ENCODE measurements around the gene DOHH.
"Not testable (repeated sequence)": the region's sequence is repeated elsewhere in the genome, so short reads cannot be mapped to it uniquely, and the experiment has no call there.

Gene DOHH

DNA sequence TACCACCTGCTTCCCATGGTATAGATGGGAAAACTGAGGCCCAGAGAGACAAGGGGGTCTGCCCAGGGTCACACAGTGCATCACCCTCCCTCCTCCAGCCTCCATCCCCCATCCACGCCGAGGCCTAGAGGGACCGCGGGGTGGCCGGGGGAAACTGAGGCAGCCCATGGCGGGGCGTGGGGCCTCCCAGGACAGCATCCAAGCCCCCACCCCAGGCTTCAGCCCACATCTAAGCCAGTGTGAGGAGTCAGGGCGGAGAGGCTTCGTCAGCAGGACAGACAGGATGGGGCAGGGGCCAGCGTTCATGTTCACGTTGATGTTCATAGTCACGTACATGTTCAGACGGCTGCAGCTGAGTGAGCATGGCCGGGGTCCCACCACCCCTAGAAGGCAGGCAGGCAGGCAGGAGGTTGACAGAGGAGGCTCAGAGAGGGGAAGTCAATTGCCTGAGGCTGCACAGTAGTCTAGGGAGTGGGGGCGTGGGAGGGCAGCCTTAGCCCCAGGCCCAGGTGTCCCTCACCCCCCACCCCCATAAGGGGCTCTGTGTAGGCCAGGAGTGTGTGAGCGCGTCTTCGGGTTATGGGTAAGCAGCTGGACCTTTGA, 43.4 kb downstream of the DOHH start:
- no peak for DNase-seq

DNA sequence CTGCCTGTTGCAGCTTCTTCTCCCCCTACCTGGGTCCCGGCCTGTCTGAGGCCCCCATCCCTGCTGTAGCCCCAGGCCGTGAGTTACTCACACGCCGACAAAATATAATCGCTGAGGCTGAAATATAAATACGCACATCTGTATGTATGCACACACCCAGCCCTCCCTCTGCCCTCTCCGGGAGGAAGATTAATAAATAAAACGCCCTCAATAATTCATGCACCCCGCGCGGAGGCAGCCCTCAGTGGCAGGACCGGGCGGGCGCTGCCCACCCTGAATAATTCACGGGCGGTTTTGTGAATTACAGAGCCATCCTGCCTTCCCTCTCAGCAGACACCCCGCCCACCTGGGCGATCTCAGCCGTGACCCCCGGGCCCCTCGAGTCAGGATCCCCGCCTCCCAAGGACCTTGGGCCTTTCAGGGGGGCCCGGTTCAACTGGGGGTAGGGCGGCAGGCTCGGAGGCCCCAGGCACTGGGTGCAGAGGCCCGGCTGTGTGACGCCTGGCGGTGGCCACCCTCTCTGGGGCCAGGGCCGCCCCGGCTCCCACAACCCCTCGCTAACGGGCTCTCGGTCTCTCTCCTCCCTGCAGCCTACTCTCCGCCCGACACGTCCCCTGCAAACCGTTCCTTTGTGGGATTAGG, 44.4 kb downstream of the DOHH start:
- DNase-seq = no peak

DNA sequence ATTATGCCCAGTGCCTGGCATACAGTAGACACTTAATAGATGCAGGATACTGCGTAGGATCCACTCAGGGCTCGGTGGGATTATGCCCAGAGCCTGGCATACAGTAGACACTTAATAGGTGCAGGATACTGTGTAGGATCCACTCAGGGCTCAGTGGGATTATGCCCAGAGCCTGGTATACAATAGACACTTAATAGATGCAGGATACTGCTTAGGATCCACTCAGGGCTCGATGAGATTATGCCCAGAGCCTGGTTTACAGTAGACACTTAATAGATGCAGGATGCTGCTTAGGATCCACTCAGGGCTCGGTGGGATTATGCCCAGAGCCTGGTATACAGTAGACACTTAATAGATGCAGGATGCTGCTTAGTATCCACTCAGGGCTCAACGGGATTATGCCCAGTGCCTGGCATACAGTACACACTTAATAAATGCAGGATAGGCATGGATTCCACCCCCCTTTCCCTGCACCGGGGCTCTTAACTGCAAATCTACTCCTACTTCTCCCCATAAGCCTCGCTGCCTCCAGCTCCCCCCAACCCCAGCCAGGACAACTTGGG, 45.0 kb downstream of the DOHH start:
- no peak for DNase-seq

DNA sequence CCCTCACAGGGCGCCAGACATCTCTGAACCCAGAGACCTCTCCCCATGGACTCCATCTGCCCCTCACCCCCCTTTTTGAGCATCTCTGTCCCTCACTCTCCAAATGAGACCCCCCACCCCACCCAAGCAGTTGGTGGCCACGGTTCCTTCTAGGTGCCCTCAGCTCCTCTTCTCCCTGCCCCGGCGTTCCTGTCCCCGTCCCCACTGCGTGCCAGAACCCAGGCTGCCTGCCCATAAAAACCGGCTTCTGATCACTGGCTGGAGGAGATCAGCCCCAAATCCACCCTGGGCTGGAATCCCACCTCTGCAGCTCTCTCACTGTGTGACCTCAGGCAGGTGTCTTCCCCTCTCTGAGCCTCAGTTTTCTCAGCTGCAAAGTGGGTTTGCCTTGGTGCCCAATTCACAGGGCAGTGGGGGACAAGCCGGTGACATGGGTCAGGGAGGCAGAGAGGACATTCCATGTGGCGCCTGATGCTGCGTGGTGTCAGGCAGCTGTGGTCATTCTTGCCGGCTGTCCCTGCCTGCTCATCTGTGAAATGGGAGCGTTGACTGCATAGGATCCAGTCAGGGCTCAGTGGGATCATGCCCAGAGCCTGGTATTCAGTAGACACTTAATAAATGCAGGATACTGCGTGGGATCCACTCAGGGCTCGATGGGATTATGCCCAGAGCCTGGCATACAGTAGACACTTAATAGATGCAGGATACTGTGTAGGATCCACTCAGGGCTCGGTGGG, 45.6 kb downstream of the DOHH start:
- DNase-seq = no peak

DNA sequence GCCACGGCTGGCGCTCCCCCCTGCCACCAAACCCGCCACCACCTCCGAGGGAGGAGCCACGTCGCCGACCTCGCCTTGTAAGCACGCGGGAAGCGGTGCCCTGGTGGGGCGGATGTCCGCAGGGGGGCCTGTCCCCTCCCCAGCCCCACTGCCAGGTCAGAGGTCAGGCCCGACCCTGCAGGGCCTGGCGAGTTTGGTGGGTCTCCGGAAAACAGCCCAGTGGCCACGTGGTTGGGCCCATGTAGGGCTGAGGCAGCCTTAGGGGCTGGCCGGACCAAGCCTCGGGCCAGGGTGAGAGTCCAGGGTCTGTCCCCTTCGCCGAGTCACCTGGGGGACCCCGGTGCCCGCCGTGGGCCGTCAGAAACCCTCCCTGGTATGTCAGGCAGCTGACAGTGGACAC, 46.6 kb downstream of the DOHH start:
- no peak for DNase-seq

DNA sequence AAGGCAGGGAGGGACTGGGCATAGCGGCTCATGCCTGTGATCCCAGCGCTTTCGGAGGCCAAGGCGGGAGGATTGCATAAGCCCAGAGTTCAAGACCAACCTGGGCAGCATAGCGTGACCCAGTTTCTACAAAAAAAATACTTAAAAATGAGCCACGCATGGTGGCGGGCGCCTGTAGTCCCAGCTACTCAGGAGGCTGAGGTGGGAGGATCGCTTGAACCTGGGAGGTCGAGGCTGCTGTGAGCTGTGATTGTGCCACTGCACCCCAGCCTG, 47.6 kb downstream of the DOHH start:
- not testable (repeated sequence) for DNase-seq

DNA sequence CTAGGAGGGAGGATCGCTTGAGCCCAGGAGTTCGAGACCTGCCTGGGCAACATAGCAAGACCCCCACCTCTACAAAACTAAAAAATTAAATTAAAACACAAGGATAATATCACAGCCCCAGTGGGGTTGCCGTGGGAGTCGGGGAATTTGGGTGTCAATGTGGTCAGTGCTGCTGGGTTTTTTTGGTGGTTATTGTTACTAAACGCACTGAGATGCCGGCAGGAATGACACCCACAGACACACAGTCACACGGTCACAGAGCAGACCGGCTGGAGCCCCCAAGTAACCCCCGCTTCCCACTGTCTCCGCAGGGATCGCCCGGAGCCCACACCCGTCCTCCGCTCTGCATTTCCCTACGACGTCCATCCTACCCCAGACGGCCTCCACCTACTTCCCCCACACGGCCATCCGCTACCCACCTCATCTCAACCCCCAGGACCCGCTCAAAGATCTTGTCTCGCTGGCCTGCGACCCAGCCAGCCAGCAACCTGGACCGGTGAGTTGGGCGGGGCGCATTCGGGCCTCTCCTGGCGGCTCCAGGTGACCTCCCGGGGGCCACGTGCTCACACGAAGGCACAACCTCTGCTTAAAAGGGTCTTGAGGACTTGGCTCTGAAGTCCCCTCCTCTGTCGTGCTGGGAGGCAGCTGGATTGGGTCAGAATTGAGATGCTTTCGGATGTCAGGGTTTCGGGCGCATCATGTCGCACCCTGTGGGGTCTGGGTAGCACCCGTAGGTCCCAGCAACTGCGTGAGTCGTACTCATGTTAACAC, 48.1 kb downstream of the DOHH start:
- DNase-seq = no peak

DNA sequence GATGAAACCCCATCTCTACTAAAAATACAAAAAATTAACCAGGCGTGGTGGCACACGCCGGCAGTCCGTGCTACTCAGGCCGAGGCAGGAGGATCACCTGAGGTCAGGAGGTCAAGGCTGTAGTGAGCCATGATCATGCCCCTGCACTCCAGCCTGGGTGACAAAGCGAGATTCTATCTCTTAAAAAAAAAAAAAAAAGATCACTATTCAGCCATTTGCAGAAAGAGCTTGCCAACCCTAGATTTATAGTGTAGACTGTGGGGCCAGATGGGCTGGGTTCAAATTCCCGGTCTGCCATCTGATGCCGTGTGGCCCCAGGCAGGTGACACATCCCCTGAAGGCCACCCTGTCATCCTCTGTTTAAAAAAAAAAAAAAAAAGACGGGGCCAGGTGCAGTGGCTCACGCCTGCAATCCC, 49.0 kb downstream of the DOHH start:
- no peak for DNase-seq

DNA sequence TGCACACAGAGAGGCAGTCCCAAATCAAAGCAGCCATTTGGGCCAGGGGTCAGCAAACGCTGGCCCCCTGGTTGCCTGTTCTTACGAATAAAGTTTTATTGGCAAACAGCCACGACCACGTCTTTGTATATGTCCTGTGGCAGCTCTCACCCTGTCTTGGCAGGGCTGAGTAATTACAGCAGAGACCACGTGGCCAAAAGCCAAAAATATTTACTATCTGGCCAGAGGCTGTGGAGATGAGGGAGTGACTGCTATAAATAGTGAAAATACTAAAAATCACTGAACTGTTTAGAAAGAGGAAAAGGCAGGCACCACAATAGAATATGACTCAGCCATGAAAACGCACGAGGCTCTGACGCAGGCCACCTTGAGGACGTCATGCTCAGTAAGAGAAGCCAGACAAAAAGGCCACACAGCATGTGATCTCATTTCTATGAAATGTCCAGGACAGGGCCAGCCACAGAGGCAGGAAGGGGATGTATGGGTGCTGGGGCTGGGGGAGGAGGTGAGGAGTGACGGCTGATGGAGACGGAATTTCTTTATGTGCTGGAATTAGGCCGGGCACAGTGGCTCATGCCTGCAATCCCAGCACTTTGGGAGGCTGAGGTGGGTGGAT, 49.6 kb downstream of the DOHH start:
- no peak for DNase-seq

DNA sequence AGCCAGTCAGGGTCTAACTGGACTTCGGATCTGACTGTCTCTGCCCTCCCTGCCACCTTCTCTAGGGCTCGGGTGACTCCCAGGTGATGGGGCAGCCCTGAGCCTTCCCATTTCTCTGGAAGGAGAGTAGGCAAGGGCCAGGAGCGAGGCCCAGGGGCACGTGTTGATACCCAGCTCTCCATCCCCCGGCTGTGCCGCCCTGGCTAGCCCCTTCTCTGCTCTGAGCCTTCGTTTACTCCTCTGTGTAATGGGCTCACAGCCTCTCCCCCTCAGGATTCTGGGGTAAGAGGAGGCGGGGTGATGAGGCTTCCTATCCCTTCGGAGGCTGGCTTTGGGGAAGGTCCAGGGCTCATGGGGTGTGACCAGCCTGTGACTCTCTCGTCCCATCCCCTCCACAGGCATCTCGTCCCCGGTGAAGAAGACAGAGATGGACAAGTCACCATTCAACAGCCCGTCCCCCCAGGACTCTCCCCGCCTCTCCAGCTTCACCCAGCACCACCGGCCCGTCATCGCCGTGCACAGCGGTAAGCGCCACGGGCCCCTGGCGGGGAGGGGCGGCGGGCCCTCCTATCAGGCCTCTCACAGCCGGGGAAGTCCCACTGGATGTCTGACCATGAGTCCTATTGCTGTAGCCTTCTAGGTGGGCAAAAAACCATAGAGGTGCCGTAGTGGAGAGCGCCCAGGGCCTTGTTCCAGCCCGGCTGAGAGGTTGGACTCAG, 51.7 kb downstream of the DOHH start:
- no peak for DNase-seq

DNA sequence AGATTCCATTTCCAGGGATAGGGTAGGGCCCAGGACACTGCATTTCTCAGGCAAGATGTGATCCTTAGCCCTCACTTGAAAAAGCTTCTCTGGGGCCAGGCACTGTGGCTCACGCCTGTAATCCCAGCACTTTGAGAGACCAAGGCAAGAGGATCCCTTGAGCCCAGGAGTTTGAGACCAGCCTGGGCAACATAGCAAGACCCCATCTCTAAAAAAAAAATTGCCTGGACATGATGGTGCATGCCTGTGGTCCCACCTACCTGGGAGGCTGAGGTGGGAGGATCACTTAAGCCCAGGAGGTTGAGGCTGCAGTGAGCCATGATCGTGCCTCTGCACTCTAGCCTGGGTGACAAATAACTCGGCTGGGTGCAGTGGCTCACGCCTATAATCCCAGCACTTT, 53.8 kb downstream of the DOHH start:
- not testable (repeated sequence) for DNase-seq

DNA sequence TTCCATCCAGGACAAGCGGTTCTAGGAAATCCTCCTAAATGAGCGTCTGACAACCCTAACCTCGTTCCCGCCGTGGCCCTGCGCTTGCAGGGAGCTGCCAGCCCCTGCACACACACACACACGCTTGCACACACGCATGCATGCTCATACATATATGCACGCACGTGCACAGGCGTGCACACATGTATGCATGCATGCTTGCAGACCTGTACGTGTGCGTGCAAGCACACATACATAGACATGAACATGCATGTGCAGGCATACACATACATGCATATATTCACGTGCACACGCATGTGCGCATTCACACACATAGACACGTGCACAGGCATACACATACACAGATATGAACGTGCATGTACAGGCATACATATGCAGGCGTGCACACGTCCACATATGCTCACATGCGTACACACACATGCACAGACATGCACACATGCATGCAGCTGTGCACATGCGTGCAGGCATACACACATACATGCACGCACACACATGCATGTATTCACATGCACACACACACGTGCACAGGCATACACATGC, 55.7 kb downstream of the DOHH start:
- DNase-seq = no peak

DNA sequence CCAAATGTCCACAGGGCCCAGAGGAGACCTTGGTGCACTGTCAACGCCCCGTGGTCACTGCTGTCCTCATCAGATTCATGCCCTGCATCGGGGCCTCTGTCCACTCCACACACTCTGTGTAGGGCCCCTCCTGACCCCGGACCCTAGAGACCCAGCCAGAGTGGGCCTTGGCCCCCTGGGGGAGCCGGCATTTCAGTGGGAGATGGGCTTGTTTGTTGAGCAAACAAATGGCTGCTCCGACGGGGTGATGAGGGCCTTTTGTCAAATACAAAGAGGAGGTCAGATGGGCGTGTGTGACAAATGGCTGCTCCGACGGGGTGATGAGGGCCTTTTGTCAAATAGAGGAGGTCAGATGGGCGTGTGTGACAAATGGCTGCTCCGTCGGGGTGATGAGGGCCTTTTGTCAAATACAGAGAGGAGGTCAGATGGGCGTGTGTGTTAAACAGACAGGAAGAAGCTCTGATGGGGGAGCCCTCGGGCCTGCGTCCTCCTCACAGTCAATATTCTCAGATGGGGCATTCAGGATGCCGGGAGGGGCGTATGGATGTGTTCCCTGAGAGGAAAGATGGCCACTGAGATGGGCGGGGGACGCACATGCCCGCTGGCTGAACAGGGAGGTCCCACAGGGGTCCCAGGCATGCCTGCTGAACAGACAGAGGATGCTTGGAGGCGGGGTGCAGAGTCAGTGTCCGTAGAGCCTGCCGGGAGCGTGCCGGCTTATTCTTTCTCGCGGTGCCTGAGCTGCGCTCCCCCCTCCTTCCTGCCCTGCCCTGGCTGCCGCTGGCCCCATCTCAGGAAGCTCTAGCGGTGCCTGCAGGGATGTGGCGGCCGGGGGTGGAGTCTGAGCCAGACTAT, 56.4 kb downstream of the DOHH start:
- DNase-seq = no peak

DNA sequence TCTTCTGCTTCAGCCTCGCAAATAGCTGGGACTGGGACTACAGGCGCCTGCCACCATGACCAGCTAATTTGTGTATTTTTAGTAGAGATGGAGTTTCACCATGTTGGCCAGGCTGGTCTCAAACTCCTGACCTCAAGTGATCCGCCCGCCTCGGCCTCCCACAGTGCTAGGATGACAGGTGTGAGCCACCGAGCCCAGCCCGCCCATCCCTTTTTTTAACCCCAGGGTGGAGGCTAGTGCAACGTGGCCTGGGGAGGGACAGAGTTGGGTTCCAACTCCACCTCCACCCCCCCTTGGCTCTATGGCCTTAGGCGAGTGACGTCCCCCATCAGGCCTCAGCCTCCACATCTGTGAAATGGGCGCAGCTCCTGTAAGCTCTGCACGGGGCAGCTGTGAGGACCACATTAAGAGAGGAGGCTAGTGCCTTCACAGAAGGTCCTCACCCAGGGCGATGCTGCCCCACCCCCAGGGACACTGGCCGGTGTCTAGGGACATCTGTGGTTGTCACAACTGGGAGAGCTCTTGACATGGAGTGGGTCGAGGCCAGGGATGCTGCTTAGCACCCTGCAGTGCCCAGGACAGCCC, 57.9 kb downstream of the DOHH start:
- DNase-seq = no peak

DNA sequence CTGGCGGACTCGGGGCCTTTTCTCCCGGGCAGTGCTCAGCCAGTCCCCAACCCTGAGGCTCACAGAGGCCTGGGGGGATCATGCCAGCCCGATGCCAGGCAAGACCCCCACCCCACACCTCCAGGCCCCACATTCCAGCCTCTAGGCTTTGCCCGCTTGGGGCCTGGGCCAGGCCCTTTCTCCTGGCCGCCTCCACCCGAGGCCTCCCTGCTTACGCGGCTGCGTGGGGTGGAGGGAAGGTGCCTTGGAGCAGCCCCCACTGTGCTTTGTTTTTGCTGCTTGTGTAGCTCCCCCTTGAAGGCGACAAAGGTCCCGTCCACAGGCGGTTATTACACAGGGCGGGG, 58.5 kb downstream of the DOHH start:
- DNase-seq = no peak

DNA sequence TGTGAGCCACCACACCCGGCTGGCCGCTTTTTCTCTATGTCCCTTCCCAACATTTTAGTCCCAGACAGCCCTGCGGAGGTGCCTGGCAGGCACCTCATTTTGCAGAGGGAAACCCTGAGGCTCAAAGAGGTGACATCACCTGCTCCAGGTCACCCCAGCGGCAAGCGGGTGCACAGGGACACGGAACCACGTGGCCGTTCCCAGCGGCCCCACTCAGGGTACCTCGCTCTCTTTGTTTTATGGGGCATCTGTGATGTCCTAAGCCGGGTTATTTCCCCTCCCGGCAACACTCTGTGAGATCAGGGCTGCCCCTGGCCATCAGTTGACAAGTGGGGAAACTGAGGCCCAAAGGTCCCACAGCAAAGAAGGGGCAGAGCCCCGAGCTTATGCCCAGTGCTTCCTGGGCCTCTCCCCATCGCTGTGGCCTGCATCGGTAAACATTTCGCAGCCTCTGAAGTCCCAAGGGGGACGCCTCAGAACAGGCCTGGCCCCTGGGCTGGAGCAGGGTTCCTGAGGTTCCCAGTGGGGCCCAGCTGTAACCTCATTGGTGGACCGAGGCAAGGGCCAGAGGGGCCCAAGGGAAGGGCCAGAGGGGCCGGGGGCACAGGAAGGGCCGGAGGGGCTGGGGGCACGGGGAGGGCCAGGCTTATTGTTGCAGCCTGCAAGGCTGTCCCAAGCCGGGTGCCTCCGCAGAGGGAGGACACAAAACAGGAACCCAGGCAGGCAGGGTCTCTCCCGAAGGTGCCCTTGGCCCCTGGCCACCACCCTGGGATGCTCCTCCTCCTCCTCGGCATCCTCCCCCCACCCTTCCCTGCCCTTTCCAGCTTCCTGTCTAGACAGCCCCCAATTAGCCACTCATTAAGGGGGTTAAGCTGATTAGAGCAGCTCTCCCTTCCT, 59.1 kb downstream of the DOHH start:
- DNase-seq = no peak
